Stomach smooth muscle (tissue), 2 donors: ENCODE data around the gene P2RX2.

ENCODE experiments used
- H3K27ac ChIP-seq: one replicate; pipeline ENCODE4 v1.7.0; 2013; ENCODE audit warnings: mild to moderate bottlenecking, low read length, inconsistent platforms
- H3K27me3 ChIP-seq, 2 donors: one replicate each; pipeline ENCODE4 v1.7.0; 2013; ENCODE audit warnings: low read length in 2 of 2; ENCODE audit not compliant: insufficient read depth in 2 of 2, control insufficient read depth in 1 of 2
- H3K36me3 ChIP-seq, 2 donors: one replicate each; pipeline ENCODE4 v1.7.0; 2013; ENCODE audit warnings: low read length in 2 of 2; ENCODE audit not compliant: control insufficient read depth in 2 of 2, insufficient read depth in 2 of 2
- H3K4me1 ChIP-seq: one replicate; pipeline ENCODE4 v1.7.0; 2013; ENCODE audit warnings: low read length; ENCODE audit not compliant: control insufficient read depth, insufficient read depth
- H3K4me3 ChIP-seq, 2 donors: one replicate each; pipeline ENCODE4 v1.7.0; 2013; ENCODE audit warnings: low read length in 2 of 2
- H3K9ac ChIP-seq, 2 donors: one replicate each; pipeline ENCODE4 v1.7.0; 2013; ENCODE audit warnings: low read length in 2 of 2, mild to moderate bottlenecking in 1 of 2
- H3K9me3 ChIP-seq, 2 donors: one replicate each; pipeline ENCODE4 v1.7.0; 2013; ENCODE audit warnings: low read length in 2 of 2; ENCODE audit not compliant: control insufficient read depth in 2 of 2
- donor health status: healthy.
- donor health status: Pancreatic carcinoma.

P2RX2 gene

DNA sequence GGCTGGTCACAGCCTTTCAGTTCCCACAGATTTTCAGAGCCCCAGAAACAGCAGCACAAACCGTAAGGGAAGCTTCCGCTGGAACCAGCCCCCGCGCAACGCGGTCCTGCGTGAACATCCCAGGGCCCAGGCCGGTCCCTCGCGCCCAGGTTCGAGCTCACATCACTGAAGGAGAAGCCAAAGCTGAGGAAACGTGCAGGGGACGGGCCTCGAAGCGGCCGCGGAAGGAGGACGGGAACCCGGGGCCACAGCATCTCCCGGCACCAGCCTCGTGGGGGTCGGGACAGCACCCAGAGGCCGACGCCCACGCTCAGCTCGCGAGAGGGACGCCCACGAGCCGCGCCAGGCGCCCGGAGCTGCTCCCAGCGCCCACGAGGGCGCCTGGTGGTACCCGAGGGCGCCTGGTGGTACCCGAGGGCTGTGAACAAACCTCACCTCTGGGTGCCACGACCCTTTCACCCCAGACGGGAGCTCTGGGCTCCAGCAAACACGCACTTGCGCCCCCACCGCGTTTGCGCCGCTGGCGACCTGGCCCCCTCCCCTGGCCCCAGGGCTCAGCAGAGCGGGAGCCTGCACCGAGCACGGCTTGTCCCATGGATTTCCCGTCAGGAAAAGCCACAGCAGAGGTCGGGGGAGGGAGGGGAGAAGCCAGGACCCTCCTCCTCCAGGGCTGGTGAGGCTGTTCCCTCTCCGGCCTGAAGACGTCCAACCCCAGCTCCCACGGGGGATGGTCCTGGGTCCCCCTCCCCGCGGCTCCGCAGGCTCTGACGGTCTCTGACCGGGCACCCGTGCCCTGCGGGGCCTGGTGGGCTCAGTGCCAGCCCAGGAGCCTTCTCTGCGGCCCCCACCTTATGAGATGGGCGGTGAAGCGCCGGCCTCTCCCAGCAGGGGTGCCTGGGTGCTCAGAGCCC is 15.1 kb upstream of the P2RX2 start:
- Histone ChIP-seq H3K9ac (no peak overlapping the region), H3K9me3 (no peaks in the 10 kb centered on the region), H3K27ac (peak overlapping the region; percentile 6), H3K27me3 (peaks cover 23 to 33% of the 10 kb centered on the region in 2 donors), H3K4me3 (peak overlapping the region in 1 of 2 donors; percentile 52), H3K36me3 (no peaks in the 10 kb centered on the region), H3K4me1 (peaks cover 33% of the 10 kb centered on the region)

DNA sequence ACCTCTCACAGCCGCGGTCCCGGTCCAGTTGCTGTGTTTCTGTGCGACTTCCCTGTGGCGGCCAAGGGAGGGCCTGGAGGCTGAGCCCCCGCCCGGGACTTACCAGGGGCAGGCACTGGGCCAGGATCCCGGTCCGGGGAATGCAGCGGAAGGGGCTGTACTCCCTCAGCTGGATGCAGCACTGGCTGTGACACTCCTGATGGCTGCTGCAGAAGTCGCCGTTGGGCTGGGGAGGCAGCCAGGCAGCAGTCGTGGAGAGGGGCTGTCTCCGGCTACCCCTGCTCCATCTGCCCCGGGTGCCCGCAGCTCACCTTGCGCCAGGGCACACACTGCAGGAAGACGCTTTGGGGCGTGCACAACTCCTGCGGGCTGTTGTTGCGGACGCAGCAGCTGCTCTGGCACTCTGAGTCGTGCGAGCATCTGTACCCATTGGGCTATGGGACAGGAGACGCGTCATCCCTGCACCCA is 14.4 kb upstream of the P2RX2 start:
- Histone ChIP-seq H3K9me3 (no peaks in the 10 kb centered on the region), H3K27me3 (peaks cover 27 to 33% of the 10 kb centered on the region in 2 donors), H3K27ac (no peak overlapping the region), H3K4me3 (peak overlapping the region in 1 of 2 donors; percentile 52), H3K9ac (no peak overlapping the region), H3K36me3 (no peaks in the 10 kb centered on the region), H3K4me1 (peaks cover 29% of the 10 kb centered on the region)

DNA sequence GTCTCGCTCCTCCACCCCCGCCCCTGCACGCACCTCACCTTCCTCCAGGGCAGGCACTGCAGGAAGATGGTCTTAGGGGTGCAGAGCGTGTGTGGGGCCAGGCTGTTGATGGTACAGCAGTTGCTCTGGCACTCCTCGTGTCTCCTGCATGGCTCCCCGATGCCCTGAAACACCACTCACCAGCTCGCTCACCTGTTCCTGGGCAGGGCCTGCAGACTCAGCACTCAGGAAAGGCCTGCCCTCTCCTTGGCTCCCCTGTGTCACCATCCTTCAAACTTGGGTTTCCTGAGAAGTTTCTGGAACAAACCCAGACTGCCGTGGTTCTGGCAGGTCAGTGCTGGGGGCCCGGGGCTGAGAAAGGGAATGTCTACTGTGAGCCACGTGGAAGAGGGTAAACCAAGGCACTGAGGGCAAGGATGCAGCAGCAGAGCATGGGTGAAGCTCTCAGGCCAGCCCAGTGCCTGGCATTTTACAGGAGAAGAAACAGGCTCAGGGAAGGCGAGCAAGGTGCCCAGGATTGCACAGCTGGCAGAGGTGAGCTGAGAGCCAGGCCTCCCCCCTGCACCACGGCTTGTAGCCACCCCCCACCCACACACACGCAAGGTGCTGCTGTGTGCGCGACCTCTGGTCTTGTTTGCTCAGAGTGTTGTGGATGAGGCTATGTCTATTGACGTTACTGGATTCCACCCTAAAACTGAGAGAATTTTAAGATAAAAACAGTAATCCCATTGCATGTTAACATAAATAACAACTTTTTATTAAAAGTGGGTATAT is 13.7 kb upstream of the P2RX2 start:
- Histone ChIP-seq H3K4me3 (no peak overlapping the region), H3K9ac (no peak overlapping the region), H3K36me3 (no peaks in the 10 kb centered on the region), H3K4me1 (peaks cover 27% of the 10 kb centered on the region), H3K27ac (no peak overlapping the region), H3K27me3 (peaks cover 30 to 33% of the 10 kb centered on the region in 2 donors), H3K9me3 (no peaks in the 10 kb centered on the region)

- H3K9me3 ChIP-seq, result no peaks in the 10 kb centered on the region
- no peaks in the 10 kb centered on the region for H3K36me3 ChIP-seq
- peaks cover 26% of the 10 kb centered on the region for H3K4me1 ChIP-seq
- H3K4me3 ChIP-seq, result no peak overlapping the region
- no peak overlapping the region for H3K27ac ChIP-seq
- peaks cover 33 to 42% of the 10 kb centered on the region in 2 donors for H3K27me3 ChIP-seq
- H3K9ac ChIP-seq, result no peak overlapping the region
Measured at GRCh38 chr12:132605892-132606291, 12.7 kb upstream of the P2RX2 start.

DNA sequence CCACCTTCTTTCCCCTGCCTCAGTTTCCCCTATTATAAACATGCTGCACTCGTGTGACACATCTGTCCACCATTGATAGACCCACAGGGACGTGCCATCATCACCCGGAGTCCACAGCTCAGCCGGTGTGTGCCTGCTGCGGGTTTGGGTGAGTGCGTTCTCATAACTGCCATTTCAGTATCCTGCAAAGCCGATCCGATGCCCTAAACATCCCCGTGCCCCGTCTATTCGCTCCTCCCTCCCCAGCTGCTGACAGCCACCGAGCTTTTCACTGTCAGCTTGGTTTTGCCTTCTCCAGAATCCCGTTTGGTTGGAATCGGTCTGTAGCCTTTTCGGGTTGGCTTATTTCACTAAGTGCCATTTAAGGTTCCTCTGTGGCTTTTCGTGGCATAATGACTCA is 12.1 kb upstream of the P2RX2 start:
- H3K9me3 ChIP-seq, result peaks cover 0 to 3% of the 10 kb centered on the region in 2 donors
- H3K36me3 ChIP-seq, result no peaks in the 10 kb centered on the region
- peaks cover 24% of the 10 kb centered on the region for H3K4me1 ChIP-seq
- H3K27me3 ChIP-seq, result peaks cover 34 to 42% of the 10 kb centered on the region in 2 donors
- H3K4me3 ChIP-seq, result no peak overlapping the region
- no peak overlapping the region for H3K27ac ChIP-seq
- no peak overlapping the region for H3K9ac ChIP-seq

DNA sequence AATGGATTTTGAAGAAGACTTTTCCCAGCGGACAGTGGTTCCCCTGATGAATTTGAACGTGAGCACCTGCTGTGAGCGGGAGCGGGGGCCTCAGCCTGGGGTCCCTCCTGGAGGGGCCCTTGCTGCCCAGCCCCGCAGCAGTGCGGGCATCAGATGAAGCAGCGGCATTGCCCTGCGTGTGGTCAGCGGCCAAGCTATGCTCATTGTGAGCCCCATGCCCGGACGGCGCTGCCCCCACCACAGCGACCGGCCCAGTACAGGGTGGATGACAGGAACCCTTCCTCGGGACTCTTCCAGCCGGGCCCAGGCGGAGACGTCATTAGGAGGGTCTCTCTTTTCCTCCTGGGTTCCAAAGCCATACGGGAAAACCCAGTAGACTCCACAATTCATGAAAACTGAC is 11.6 kb upstream of the P2RX2 start:
- H3K9me3 ChIP-seq, result peaks cover 0 to 7% of the 10 kb centered on the region in 2 donors
- peaks cover 34 to 40% of the 10 kb centered on the region in 2 donors for H3K27me3 ChIP-seq

GRCh38 chr12:132608231-132609171 is 10.1 kb upstream of the P2RX2 start:
- peaks cover 34 to 36% of the 10 kb centered on the region in 2 donors for H3K27me3 ChIP-seq
- H3K4me3 ChIP-seq, result no peak overlapping the region
- no peak overlapping the region for H3K9ac ChIP-seq
- no peak overlapping the region for H3K27ac ChIP-seq
- H3K36me3 ChIP-seq, result no peaks in the 10 kb centered on the region
- H3K9me3 ChIP-seq, result peaks cover 0 to 8% of the 10 kb centered on the region in 2 donors
- peaks cover 19% of the 10 kb centered on the region for H3K4me1 ChIP-seq

More for the DNA sequence above, 11.6 kb upstream of the P2RX2 start:
- H3K27ac ChIP-seq, result no peak overlapping the region
- no peaks in the 10 kb centered on the region for H3K36me3 ChIP-seq
- H3K4me3 ChIP-seq, result no peak overlapping the region
- H3K4me1 ChIP-seq, result peaks cover 23% of the 10 kb centered on the region
- no peak overlapping the region for H3K9ac ChIP-seq

DNA sequence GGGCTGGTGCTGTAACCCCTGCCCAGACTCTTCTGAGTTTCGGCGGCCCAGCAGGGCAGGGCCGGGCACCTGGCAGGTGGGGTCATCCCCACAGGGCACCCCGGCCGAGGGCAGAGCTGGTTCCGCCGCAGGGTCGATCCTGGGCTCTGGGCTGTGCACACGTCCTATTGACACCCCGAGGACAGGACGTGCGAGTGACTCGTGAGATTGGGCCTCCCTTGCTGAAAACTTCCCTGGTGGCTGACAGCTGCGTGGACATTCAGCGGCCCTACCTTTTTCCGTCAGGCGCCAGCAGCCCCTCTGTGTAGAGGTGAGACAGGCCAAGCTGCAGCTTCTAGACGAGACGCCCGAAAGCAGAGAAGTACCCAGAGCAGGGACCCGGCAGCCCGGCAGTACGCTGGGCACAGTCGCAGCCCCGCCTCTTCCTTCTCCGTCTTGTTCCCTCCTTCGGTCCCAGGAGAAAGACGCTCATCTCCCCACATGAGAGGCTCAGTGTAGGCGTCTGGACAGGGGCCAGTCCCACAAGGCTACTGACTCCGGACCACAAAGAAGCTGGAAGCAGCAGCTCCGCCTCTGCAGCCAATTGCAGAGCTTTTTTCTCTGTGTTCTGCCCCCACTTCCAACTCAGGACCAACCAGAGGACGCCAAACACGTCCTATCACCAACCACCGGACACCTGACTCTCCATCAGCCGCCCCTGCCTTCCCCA is 8.4 kb upstream of the P2RX2 start, which contains the start of gene LRCOL1:
Gene LRCOL1 (minus strand): TSS at position 532 of the 709 bp plus-strand sequence. CDS start 4,331 bp downstream, outside the sequence.
- Histone ChIP-seq H3K9me3 (peaks cover 0 to 8% of the 10 kb centered on the region in 2 donors), H3K27me3 (peaks cover 24 to 27% of the 10 kb centered on the region in 2 donors), H3K36me3 (no peaks in the 10 kb centered on the region), H3K4me3 (peak within 1 kb of the TSS; percentile 40 to 60), H3K27ac (no peak within 1 kb of the TSS), H3K4me1 (peaks cover 15% of the 10 kb centered on the region), H3K9ac (no peak within 1 kb of the TSS)

DNA sequence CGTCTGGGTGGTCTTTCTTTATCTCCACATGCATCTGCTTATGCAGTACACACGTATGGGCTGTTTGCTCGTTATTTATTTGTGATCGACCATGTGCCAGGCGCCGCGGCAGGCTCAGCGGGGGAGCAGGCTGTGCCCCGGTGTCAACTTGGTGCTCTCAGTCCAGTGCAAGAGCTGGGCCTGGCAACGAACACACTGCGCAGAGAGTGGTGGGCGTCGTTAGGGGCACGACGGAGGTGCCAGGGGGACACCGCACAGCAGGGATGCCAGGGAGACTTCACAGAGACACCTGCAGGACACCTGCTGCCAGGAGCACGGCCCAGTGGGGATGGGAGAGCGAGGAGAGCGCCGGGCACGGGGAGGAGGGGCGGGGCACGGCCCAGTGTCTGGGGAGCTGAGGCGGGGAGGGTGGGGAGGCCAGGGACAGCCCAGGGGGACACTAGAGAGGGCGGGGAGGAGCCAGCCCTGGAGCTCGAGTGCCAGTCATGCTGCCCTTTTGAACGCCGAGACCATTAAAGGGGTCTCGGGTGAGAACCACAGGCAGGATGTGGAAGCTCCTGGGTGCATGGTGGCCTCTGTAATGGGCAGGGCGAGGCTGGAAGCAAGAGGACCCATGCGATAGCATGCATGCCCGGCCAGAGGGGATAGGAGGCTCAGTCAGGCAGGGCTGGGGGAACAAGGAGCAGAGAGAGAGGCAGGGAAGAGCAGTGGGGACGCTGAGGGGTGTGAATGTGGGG is 7.5 kb upstream of the P2RX2 start:
- Histone ChIP-seq H3K27ac (no peak overlapping the region), H3K27me3 (peaks cover 32 to 35% of the 10 kb centered on the region in 2 donors), H3K4me3 (peak overlapping the region in 1 of 2 donors; percentile 60), H3K9ac (no peak overlapping the region), H3K4me1 (peaks cover 16% of the 10 kb centered on the region), H3K9me3 (peaks cover 0 to 8% of the 10 kb centered on the region in 2 donors), H3K36me3 (no peaks in the 10 kb centered on the region)
